ENCODE measurements around the gene ITGA8.

DNA sequence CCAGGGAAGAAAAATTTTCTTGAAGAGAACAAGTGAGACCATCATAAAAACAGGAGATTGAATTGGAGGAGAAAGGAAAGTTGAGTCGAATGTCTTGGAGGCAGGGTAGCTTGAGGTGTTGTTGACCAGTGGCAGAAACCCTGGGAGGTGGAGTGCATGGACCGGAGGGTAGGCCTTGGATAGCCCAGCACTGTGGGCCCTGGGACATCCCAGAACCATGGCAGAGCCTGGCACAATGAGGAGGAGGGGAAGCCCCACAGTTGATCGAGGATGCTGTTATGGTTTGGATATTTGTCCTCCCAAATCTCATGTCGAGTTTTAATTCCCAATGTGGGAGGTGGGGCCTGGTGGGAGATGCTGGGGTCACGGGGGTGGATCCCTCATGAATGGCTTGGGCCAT, 157.1 kb downstream of the ITGA8 start:
- TF ChIP-seq, protein P1, sequence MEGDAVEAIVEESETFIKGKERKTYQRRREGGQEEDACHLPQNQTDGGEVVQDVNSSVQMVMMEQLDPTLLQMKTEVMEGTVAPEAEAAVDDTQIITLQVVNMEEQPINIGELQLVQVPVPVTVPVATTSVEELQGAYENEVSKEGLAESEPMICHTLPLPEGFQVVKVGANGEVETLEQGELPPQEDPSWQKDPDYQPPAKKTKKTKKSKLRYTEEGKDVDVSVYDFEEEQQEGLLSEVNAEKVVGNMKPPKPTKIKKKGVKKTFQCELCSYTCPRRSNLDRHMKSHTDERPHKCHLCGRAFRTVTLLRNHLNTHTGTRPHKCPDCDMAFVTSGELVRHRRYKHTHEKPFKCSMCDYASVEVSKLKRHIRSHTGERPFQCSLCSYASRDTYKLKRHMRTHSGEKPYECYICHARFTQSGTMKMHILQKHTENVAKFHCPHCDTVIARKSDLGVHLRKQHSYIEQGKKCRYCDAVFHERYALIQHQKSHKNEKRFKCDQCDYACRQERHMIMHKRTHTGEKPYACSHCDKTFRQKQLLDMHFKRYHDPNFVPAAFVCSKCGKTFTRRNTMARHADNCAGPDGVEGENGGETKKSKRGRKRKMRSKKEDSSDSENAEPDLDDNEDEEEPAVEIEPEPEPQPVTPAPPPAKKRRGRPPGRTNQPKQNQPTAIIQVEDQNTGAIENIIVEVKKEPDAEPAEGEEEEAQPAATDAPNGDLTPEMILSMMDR (IDR thresholded peaks at IDR 0.05 in 8 of 11, conservative IDR thresholded peaks at IDR 0.05 in 3 of 11) = no peak
- no peak for TF ChIP-seq POLR2A (IDR thresholded peaks at IDR 0.05)

All from spleen (tissue), 7 donors.